ENCODE data around the gene SOS2. TPM values are rescaled to one million over a fixed set of nuclear protein-coding genes. Genes with fewer than 3 reads are reported as not detected.

The SOS2 gene
- total RNA-seq, 5 donors from 2014 or later (not counting 1 experiment from before 2014, with no cell fraction given), result 37.1 to 44.6 (median 40.2) TPM

GRCh38 chr14:50260511-50260910 is 29.1 kb upstream of the SOS2 start:
- H3K4me1 ChIP-seq (ENCODE audit: control insufficient read depth in 1 of 2, extremely low read depth in 1 of 2, insufficient read depth in 2 of 2, low read length in 2 of 2), result no peaks in the 10 kb centered on the region
- H3K36me3 ChIP-seq (ENCODE audit: control insufficient read depth in 2 of 2, extremely low read depth in 1 of 2, insufficient read depth in 1 of 2, low read length in 1 of 2), result no peaks in the 10 kb centered on the region
- ATAC-seq (replicated peaks in 1 of 4) (peak in 2 of 4 experiments; percentile 62 to 75), DNase-seq (peak in 13 of 35 experiments; percentile 1 to 54 (median 4))
- H3K9me3 ChIP-seq, result no peaks in the 10 kb centered on the region
- Mint-ChIP-seq H3K4me1 (peaks cover 0 to 4% (median 2%) of the 10 kb centered on the region in 3 donors), H3K27me3 (no peaks in the 10 kb centered on the region), H3K27ac (peak overlapping the region in 1 of 2 donors; percentile 69), H3K9me3 (no peaks in the 10 kb centered on the region), H3K4me3 (no peak overlapping the region), H3K36me3 (peaks cover 3% of the 10 kb centered on the region)
- POLR2A ChIA-PET, result no interaction called here
- no peaks in the 10 kb centered on the region for H3K27me3 ChIP-seq (replicated peaks in 1 of 2; ENCODE audit: control insufficient read depth in 2 of 2, extremely low read depth in 1 of 2, insufficient read depth in 2 of 2, low read length in 1 of 2)
- WGBS (ENCODE audit: insufficient coverage), result no CpG with 5 or more reads among the region's 3 CpGs
- CTCF ChIA-PET, result interaction anchor here (0.6 to 1.2 kb wide), 6 partner anchors 11 to 799 kb away, joined by 3 to 6 read pairs (median 4); no protein-coding TSS in a partner anchor
- H3K27ac ChIP-seq (ENCODE audit: low read length), result no peak overlapping the region
- H3K4me3 ChIP-seq (ENCODE audit: control insufficient read depth in 1 of 2, extremely low read depth in 1 of 2, low read length in 1 of 2), result no peak overlapping the region

- ATAC-seq (replicated peaks in 1 of 4) (no peak), DNase-seq (no peak)
- peaks cover 3% of the 10 kb centered on the region for H3K36me3 Mint-ChIP-seq
- no peak overlapping the region for H3K27ac Mint-ChIP-seq
- Histone ChIP-seq H3K4me1 (ENCODE audit: control insufficient read depth in 1 of 2, extremely low read depth in 1 of 2, insufficient read depth in 2 of 2, low read length in 2 of 2) (no peaks in the 10 kb centered on the region), H3K27me3 (replicated peaks in 1 of 2; ENCODE audit: control insufficient read depth in 2 of 2, extremely low read depth in 1 of 2, insufficient read depth in 2 of 2, low read length in 1 of 2) (no peaks in the 10 kb centered on the region), H3K27ac (ENCODE audit: low read length) (no peak overlapping the region), H3K36me3 (ENCODE audit: control insufficient read depth in 2 of 2, extremely low read depth in 1 of 2, insufficient read depth in 1 of 2, low read length in 1 of 2) (no peaks in the 10 kb centered on the region), H3K9me3 (no peaks in the 10 kb centered on the region), H3K4me3 (ENCODE audit: control insufficient read depth in 1 of 2, extremely low read depth in 1 of 2, low read length in 1 of 2) (no peak overlapping the region)
- CTCF ChIA-PET, result interaction anchor here (0.6 to 1.2 kb wide), 5 partner anchors 11 to 554 kb away, joined by 3 to 6 read pairs (median 4); no protein-coding TSS in a partner anchor
- no peaks in the 10 kb centered on the region for H3K9me3 Mint-ChIP-seq
- H3K27me3 Mint-ChIP-seq, result no peaks in the 10 kb centered on the region
- H3K4me3 Mint-ChIP-seq, result no peak overlapping the region
- WGBS (ENCODE audit: insufficient coverage), result no CpG with 5 or more reads among the region's 3 CpGs
- POLR2A ChIA-PET, result no interaction called here
- H3K4me1 Mint-ChIP-seq, result peaks cover 0 to 4% (median 2%) of the 10 kb centered on the region in 3 donors
These were observed 28.7 kb upstream of the SOS2 start for GRCh38 chr14:50260072-50260471.

GRCh38 chr14:50257732-50258131 is 26.4 kb upstream of the SOS2 start:
- ATAC-seq (replicated peaks in 1 of 4) (no peak), DNase-seq (no peak)
- H3K27ac Mint-ChIP-seq, result no peak overlapping the region
- CTCF ChIA-PET, result no interaction called here
- H3K4me3 Mint-ChIP-seq, result no peak overlapping the region
- peaks cover 13% of the 10 kb centered on the region for H3K36me3 Mint-ChIP-seq
- H3K9me3 ChIP-seq, result no peaks in the 10 kb centered on the region
- no peaks in the 10 kb centered on the region for H3K27me3 ChIP-seq (replicated peaks in 1 of 2; ENCODE audit: control insufficient read depth in 2 of 2, extremely low read depth in 1 of 2, insufficient read depth in 2 of 2, low read length in 1 of 2)
- H3K27me3 Mint-ChIP-seq, result no peaks in the 10 kb centered on the region
- peaks cover 0 to 6% (median 4%) of the 10 kb centered on the region in 3 donors for H3K9me3 Mint-ChIP-seq
- no peaks in the 10 kb centered on the region for H3K4me1 ChIP-seq (ENCODE audit: control insufficient read depth in 1 of 2, extremely low read depth in 1 of 2, insufficient read depth in 2 of 2, low read length in 2 of 2)
- H3K36me3 ChIP-seq (ENCODE audit: control insufficient read depth in 2 of 2, extremely low read depth in 1 of 2, insufficient read depth in 1 of 2, low read length in 1 of 2), result no peaks in the 10 kb centered on the region
- H3K4me1 Mint-ChIP-seq, result peaks cover 0 to 4% (median 2%) of the 10 kb centered on the region in 3 donors
- H3K4me3 ChIP-seq (ENCODE audit: control insufficient read depth in 1 of 2, extremely low read depth in 1 of 2, low read length in 1 of 2), result no peak overlapping the region
- WGBS (ENCODE audit: insufficient coverage), result no CpG with 5 or more reads among the region's 2 CpGs
- POLR2A ChIA-PET, result no interaction called here
- no peak overlapping the region for H3K27ac ChIP-seq (ENCODE audit: low read length)

GRCh38 chr14:50254248-50254647 is 22.9 kb upstream of the SOS2 start:
- DNase-seq, result no peak
- peaks cover 36% of the 10 kb centered on the region for H3K36me3 Mint-ChIP-seq

GRCh38 chr14:50249136-50249775 is 17.9 kb upstream of the SOS2 start:
- Histone ChIP-seq H3K4me3 (ENCODE audit: control insufficient read depth in 1 of 2, extremely low read depth in 1 of 2, low read length in 1 of 2) (no peak overlapping the region), H3K36me3 (ENCODE audit: control insufficient read depth in 2 of 2, extremely low read depth in 1 of 2, insufficient read depth in 1 of 2, low read length in 1 of 2) (peaks cover 0 to 8% of the 10 kb centered on the region in 2 donors), H3K27me3 (replicated peaks in 1 of 2; ENCODE audit: control insufficient read depth in 2 of 2, extremely low read depth in 1 of 2, insufficient read depth in 2 of 2, low read length in 1 of 2) (no peaks in the 10 kb centered on the region), H3K9me3 (no peaks in the 10 kb centered on the region), H3K4me1 (ENCODE audit: control insufficient read depth in 1 of 2, extremely low read depth in 1 of 2, insufficient read depth in 2 of 2, low read length in 2 of 2) (no peaks in the 10 kb centered on the region), H3K27ac (ENCODE audit: low read length) (no peak overlapping the region)
- ChIA-PET POLR2A (interaction anchor here in 1 of 2 donors (0.6 kb wide), 1 partner anchor 152 kb away, joined by 3 read pairs; no protein-coding TSS in a partner anchor), CTCF (interaction anchor here in 1 of 2 donors (0.6 to 1.2 kb wide), 2 partner anchors 11 to 39 kb away, joined by 3 read pairs; no protein-coding TSS in a partner anchor)
- Mint-ChIP-seq H3K4me1 (no peaks in the 10 kb centered on the region), H3K9me3 (peaks cover 4 to 6% (median 6%) of the 10 kb centered on the region in 3 donors), H3K4me3 (no peak overlapping the region), H3K36me3 (peaks cover 41% of the 10 kb centered on the region), H3K27ac (no peak overlapping the region), H3K27me3 (no peaks in the 10 kb centered on the region)
- ATAC-seq (replicated peaks in 1 of 4), result no peak
- DNase-seq, result no peak
- WGBS (ENCODE audit: insufficient coverage), result 72% methylated on average over 3 of the region's 7 CpGs

More at GRCh38 chr14:50254248-50254647, 22.9 kb upstream of the SOS2 start:
- Mint-ChIP-seq H3K4me3 (no peak overlapping the region), H3K4me1 (peaks cover 0 to 2% (median 0%) of the 10 kb centered on the region in 3 donors), H3K27ac (no peak overlapping the region), H3K27me3 (no peaks in the 10 kb centered on the region), H3K9me3 (peaks cover 4 to 6% (median 6%) of the 10 kb centered on the region in 3 donors)
- Histone ChIP-seq H3K27ac (ENCODE audit: low read length) (no peak overlapping the region), H3K4me1 (ENCODE audit: control insufficient read depth in 1 of 2, extremely low read depth in 1 of 2, insufficient read depth in 2 of 2, low read length in 2 of 2) (no peaks in the 10 kb centered on the region), H3K36me3 (ENCODE audit: control insufficient read depth in 2 of 2, extremely low read depth in 1 of 2, insufficient read depth in 1 of 2, low read length in 1 of 2) (peaks cover 0 to 3% of the 10 kb centered on the region in 2 donors), H3K4me3 (ENCODE audit: control insufficient read depth in 1 of 2, extremely low read depth in 1 of 2, low read length in 1 of 2) (no peak overlapping the region), H3K27me3 (replicated peaks in 1 of 2; ENCODE audit: control insufficient read depth in 2 of 2, extremely low read depth in 1 of 2, insufficient read depth in 2 of 2, low read length in 1 of 2) (no peaks in the 10 kb centered on the region), H3K9me3 (no peaks in the 10 kb centered on the region)
- no peak for ATAC-seq (replicated peaks in 1 of 4)
- no CpG with 5 or more reads among the region's 3 CpGs for WGBS (ENCODE audit: insufficient coverage)
- POLR2A ChIA-PET, result no interaction called here
- CTCF ChIA-PET, result no interaction called here

GRCh38 chr14:50247245-50247644 is 15.9 kb upstream of the SOS2 start:
- Histone ChIP-seq H3K36me3 (ENCODE audit: control insufficient read depth in 2 of 2, extremely low read depth in 1 of 2, insufficient read depth in 1 of 2, low read length in 1 of 2) (peaks cover 0 to 8% of the 10 kb centered on the region in 2 donors), H3K9me3 (no peaks in the 10 kb centered on the region), H3K27me3 (replicated peaks in 1 of 2; ENCODE audit: control insufficient read depth in 2 of 2, extremely low read depth in 1 of 2, insufficient read depth in 2 of 2, low read length in 1 of 2) (no peaks in the 10 kb centered on the region), H3K4me1 (ENCODE audit: control insufficient read depth in 1 of 2, extremely low read depth in 1 of 2, insufficient read depth in 2 of 2, low read length in 2 of 2) (no peaks in the 10 kb centered on the region), H3K4me3 (ENCODE audit: control insufficient read depth in 1 of 2, extremely low read depth in 1 of 2, low read length in 1 of 2) (no peak overlapping the region), H3K27ac (ENCODE audit: low read length) (no peak overlapping the region)
- Mint-ChIP-seq H3K4me1 (no peaks in the 10 kb centered on the region), H3K36me3 (peaks cover 24% of the 10 kb centered on the region), H3K27me3 (no peaks in the 10 kb centered on the region), H3K27ac (no peak overlapping the region), H3K9me3 (peaks cover 0 to 1% (median 0%) of the 10 kb centered on the region in 3 donors), H3K4me3 (no peak overlapping the region)
- ChIA-PET POLR2A (no interaction called here), CTCF (interaction anchor here in 1 of 2 donors (0.5 kb wide), 1 partner anchor 64 kb away, joined by 4 read pairs; no protein-coding TSS in a partner anchor)
- ATAC-seq (replicated peaks in 1 of 4), result no peak
- no CpG with 5 or more reads among the region's 3 CpGs for WGBS (ENCODE audit: insufficient coverage)
- no peak for DNase-seq

Data from T-cell (primary cell).